ENCODE data around the gene PKNOX2.

The PKNOX2 gene

DNA sequence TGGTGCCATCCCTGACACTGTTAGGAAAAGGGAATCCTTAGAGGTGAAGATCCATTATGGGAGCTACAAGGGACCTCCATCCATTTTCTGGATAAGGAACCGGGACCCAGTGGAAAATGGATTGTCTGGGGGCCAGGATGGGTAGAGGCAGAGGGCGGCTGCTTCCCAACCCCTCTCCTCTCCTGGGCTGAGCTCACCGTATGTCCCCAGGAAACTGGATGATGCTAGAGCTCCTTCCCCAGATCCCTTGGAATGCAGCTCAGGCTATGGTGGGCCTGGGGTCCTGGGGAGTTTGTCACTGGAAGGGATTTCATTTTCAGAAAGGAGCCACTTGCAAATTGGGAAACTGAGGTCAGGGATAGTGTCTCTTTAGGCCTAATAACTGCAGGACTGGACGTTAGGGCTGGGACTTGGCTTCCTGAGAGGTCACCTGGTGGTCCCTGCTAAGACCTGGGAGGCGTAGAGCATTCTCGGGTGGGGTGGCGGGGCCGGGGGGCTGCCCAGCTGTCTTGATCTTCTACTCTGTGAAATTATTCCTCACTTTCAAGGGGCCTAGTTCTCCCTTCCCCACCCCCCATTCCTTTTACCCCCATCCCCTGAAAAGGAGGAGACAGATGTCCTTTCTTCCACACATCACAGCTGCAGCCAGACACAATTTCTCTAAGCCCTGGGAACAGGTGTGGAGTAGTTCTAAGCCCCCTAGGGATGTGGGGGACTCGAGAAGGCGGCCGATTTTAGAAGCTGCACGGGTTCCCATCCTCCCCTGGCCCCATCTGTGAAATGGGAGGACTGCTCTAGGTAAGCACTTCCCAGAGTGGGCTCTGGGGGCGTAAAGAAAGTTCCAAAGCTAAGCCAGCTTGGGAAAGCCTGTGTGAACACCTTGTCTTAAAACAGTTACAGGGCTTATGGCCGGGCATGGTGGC is 99.8 kb downstream of the PKNOX2 start:
- no peak for FAIRE-seq

DNA sequence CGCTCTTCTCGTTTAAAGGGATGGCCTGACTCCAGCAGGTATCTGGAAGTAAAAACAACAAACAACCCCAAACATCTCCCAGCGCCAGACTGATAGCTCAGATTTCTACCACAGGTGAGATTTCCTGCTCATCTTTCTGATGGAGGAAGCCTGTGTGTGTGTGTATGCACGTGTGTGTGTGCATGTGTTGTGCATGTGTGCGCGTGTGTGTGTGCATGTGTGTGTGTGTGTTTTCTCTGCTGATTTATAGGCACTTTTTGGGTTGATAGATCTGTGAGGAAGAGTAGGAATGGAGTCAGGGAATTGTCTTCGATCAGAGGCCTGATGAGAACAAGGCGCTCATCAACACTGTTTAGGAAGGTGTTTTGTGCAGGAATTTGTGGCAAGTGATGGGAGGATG is 103.0 kb downstream of the PKNOX2 start:
- FAIRE-seq = no peak

DNA sequence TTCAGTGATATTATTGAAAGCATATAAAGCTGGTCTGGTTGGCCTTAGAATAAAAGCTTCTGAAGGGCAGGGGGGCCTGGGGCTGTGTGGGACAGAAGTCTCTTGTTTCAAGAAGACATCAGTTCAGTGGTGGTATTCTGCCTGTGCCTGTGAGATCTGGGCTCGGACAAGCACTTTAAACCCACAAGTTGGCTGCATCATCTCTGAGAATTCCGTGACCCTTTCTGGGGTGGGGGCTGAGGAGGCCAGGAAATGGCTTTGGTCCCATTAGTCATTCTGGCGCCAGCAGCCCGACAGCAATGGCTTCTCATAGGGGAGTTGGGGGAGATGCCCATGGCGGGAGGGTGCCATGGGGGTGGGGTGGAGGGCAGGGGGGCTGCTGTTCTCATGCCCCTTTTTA is 104.1 kb downstream of the PKNOX2 start:
- FAIRE-seq = no peak

GRCh38 chr11:125270106-125270505 is 105.6 kb downstream of the PKNOX2 start:
- no peak for FAIRE-seq

- FAIRE-seq = no peak
Measured at GRCh38 chr11:125270711-125271110, 106.2 kb downstream of the PKNOX2 start.

GRCh38 chr11:125271483-125272091 is 107.0 kb downstream of the PKNOX2 start:
- FAIRE-seq = no peak

DNA sequence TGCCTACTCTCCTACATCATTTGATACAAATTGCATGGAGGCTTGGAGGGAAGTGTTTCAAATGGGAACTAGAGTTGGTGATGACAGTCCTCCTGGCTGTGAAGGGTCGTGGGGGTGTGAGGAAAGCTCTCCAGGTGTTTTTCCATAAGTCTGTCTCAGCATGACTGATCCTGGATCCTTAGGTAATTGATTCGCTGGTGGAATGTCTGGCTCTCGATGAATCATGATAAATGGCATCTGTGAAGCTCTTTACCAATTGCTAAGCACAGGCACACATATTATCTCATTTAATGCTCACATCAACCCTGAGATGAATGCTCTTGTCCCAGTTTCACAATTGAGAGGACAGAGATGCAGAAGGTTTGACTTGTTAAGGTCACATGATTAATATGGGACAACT is 107.5 kb downstream of the PKNOX2 start:
- FAIRE-seq = no peak

DNA sequence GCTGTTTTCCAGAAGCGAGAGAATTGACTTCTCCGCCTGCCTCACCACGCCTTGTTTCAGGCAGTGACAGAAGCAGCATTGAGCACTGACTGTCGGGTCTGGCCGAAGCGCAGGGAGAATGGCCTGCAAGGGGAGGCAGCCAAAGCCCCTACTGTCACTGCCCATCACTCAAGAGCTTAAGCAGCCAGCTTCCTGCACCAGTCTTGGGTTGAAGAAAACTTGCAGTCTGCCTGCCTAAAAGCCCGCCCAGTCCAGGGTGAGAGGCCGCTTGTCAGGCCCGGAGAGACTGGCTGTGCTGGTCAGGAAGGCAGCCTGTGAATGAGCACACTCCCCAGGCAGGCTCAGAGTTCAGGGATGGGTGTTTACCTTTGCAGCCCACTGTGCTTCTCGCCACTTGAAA is 108.3 kb downstream of the PKNOX2 start:
- no peak for FAIRE-seq

DNA sequence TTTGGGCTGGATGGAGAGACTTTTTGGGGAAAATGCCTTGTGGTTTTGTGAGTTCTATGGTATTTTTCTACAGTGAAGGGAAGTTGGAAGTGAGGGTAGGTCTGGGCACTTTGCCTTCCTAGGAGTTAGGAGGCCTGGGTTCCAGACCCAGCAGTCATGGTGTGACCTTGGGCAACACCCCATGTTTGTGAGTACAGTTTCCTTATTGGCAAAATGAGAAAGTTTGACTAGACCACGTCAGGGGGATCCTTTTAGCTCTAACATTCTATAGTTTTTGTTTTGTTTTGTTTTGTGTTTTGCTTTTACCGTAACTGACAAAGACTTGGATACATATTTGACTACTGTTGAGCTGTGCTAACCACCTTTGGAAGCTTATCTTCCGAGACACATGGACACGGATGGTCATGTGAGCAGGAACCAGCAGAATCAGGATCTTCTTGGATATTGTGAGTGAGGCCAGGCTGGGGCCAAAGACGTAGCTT is 109.0 kb downstream of the PKNOX2 start:
- FAIRE-seq = no peak

DNA sequence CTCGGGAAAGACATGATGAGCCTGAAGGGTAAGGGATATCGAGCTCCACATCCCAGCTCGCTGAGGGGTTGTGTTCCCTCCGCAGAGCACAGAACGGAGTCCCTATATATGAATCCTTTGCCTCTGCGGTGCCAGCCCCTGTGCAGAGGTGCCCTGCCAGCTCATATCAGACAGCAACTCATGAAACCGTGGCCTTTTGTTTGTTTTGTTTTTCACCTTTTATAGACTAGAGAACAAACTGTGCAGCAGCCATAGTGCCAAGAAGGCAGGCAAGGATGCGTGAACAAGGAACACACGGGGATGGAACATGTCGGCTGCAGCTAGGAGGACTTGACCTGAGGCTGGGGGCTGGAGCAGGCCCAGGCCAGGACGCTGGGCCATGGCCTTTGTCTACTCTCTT is 109.8 kb downstream of the PKNOX2 start:
- no peak for FAIRE-seq

- FAIRE-seq = no peak
Measured at GRCh38 chr11:125274774-125275173, 110.2 kb downstream of the PKNOX2 start.

DNA sequence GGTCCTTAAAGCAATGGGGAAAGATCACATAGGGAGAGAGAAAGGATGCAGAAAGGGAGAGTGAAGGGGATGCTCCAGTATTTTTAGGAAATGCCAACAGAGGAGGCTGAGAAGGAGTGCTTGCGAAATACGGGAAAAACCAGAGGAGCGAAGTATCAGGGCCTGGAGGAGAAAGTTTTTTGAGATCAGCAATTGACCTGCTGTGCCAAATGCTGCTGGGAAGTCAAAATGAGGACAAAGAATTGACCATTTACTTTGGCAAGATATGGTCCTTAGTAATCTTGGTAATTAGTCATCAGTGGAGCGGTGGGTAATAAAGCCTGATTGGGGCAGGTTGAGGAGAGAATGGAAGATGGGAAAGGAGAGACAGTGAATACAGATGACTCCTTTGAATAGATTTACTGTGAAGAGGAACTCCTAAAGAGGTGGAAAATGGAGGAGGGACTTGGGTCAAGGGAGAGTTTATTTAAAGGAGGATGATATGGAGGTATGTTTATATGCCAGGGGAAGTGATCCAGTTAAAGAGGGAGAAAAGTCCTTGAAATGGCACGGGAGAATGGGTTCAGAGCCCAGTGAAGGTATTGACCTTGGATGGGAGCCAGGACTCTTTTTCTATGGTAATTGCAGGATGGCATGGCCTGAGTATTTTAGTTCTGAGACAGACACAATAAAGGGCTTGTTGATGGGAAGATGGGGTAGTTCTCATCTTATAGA is 111.5 kb downstream of the PKNOX2 start:
- FAIRE-seq = no peak

GRCh38 chr11:125276619-125276976 is 112.0 kb downstream of the PKNOX2 start:
- no peak for FAIRE-seq

DNA sequence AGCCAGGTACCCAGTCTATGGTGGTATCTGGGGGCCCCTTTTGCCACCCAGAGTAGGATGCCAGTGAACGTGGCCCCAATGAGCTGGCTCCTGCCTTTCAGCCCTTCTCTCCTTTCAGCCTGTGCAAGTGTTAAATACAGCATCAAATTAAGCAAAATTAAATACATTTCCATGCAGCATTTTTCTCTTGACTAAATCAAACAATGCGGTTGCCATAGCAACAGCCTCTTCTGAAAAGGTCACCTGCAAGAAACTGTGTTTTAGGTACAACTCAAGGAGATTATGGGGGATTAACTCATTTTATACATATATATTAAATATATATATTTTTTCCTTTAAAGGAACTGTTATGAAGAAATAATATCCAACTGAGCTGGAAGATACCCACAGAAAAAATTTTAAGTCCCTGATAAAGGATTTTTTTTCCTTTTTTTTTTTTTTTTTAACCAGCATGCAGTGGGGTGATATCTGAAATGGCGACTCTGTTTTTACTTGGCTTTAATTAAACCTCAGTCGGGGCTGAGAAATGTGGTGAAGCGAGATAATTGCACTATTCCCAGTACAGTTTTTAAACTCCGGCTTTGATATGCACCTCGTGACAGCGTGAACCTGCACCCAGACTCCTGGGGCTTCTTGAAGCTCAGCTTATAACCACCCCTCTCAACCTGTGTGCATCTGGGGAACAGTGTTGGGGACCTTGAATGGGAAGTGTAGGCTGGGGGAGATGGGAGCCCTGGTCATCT is 115.3 kb downstream of the PKNOX2 start:
- no peak for FAIRE-seq

DNA sequence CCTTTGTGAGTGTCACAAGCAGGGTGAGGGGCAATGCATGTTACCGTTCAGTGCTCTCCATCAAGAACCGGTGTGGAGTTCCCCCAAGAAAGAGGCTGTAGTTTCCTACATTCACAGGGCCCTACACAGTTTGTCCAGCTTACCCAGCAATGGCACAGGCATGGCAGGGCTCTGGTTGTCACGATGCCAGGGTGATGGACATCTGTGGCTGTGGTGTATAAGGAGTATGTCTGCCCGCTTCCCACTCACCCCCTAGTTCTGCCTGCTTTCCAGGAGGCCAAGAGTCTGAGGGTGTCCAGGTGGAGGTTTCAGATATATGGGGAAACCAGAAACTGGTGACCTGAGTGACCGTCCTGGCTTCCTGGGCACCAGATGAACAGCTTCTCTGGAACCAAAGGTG is 116.1 kb downstream of the PKNOX2 start:
- no peak for FAIRE-seq

- FAIRE-seq = no peak
Measured at GRCh38 chr11:125281831-125282595, 117.5 kb downstream of the PKNOX2 start.

GRCh38 chr11:125282596-125282914 is 118.0 kb downstream of the PKNOX2 start:
- no peak for FAIRE-seq

DNA sequence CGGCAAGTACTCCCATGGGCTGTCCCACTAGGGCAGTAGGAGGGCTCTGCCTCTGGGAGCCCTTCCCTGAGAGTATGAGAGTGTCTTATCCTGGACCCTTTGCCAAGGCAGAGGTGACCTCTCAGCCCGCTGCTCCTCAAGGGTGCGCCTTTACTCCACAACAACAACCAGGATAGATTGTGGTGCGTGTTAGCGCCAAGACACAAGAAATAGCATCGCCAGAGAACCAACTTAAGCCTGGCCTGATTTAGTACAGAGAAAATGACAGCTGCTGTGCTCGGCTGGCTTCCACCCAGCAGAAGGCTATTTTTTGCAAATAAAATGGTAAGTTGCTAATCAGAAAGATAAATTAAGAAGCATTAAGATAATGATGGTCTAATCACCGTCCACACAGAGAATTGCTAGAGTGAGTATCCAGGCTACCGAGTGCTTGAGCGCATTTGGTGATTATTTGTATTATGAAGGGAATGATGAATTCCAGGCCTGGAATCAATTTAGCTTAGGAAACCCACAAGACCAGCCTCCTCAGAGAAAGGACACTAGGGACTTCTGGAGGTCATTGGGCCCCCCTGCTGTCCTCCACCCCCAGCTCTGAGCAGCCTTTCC is 119.8 kb downstream of the PKNOX2 start:
- FAIRE-seq = no peak

DNA sequence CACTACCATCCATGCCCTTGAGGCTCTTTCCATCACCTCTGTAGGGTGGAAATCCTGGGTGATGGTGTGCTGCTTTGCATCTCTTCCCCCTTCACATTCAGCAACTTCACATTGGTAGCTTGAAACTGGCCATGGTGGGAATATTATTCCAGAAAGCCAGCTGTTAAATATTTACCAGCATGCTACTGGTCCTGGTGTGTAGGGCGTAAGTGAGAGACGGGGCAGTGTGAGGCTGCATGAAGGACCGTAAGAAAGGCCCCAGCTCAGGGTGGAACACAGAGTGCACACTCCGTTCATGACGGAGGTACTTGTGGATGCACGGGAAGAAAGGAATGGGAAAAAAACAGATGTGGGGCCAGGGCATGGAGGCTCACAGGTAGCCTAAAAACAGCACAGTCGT is 121.3 kb downstream of the PKNOX2 start:
- FAIRE-seq = no peak

GRCh38 chr11:125286486-125286885 is 121.9 kb downstream of the PKNOX2 start:
- FAIRE-seq = no peak

DNA sequence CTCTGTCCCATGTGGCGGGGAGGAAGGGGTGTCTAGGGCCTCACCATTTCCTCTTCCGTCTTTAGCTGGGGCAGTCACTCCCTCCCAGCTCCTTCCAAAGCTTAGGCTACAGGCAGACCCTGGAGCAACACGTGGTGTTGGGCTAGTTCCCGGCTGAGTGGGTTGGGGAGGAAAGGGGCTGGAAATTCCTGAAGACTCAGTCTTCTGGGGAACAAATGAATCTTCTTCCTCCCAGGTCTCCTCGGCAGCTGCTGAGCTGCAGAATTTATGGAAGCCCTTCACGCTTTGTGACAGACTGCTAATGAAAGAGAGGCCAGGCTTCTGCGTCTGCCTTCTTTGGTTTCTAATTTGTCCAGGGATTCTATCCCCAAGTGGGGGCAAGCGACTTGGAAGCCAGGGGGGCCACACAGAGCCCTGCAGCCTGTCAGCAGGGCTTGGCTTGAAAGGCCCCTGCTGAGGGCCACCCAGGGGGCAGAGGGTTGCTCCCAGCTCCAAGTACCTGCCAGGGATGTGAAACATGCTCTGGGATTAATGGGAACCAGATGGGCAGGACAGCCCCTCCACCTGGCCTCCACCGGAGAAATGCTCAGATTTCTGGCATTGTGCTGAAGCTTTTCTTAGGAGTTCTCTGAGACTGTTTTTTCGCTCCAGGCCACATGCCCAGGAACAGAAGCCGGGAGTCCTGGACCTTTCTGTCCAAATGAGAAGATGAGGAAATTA is 123.1 kb downstream of the PKNOX2 start:
- FAIRE-seq = no peak
